ENCODE results near the gene TCF12. TPM values are rescaled to one million over a fixed set of nuclear protein-coding genes. Genes with fewer than 3 reads are reported as not detected.

The TCF12 gene
- total RNA-seq, 1 experiment from 2014 or later = 76.7 TPM

GRCh38 chr15:57185507-57186074 lies 267.1 kb downstream of the TCF12 start:
- Histone ChIP-seq H3K56ac (ENCODE audit: insufficient read length, low read depth, low read length) (no peak overlapping the region), H2BK120ac (ENCODE audit: low read depth, low read length, poor library complexity, severe bottlenecking) (no peak overlapping the region), H2AK5ac (ENCODE audit: insufficient read length, low read length) (no peak overlapping the region), H3K4ac (ENCODE audit: low read depth, low read length) (no peak overlapping the region), H3K4me1 (ENCODE audit: insufficient read depth, low read length) (no peaks in the 10 kb centered on the region), H3K27ac (ENCODE audit: insufficient read length, low read depth, low read length) (no peak overlapping the region), H3K79me1 (ENCODE audit: insufficient read depth, low read depth, low read length, poor library complexity, severe bottlenecking) (no peaks in the 10 kb centered on the region), H2BK15ac (ENCODE audit: low read depth, low read length) (no peak overlapping the region), H4K20me1 (ENCODE audit: control insufficient read depth, insufficient read depth, insufficient read length) (no peaks in the 10 kb centered on the region), H3K23me2 (ENCODE audit: insufficient read length, low read depth, low read length, poor library complexity, severe bottlenecking) (no peaks in the 10 kb centered on the region), H3K23ac (ENCODE audit: insufficient read length, low read depth, low read length) (no peak overlapping the region), H3K4me2 (ENCODE audit: insufficient read depth, insufficient read length, low read length) (no peak overlapping the region), H4K91ac (ENCODE audit: insufficient read length, low read depth, low read length) (no peak overlapping the region), H2BK5ac (ENCODE audit: insufficient read length, low read length) (no peak overlapping the region), H2AFZ (ENCODE audit: low read length) (no peak overlapping the region), H3K9ac (ENCODE audit: extremely low read depth, insufficient read length, low read length) (no peak overlapping the region), H2BK12ac (ENCODE audit: insufficient read length, low read depth, low read length) (no peak overlapping the region), H3T11ph (ENCODE audit: low read length) (no peak overlapping the region), H3K18ac (ENCODE audit: insufficient read length, low read depth, low read length) (no peak overlapping the region), H3K9me3 (ENCODE audit: control insufficient read depth, low read depth, low read length) (no peaks in the 10 kb centered on the region), H3K14ac (ENCODE audit: insufficient read depth, low read length) (no peak overlapping the region), H3K79me2 (ENCODE audit: insufficient read depth, low read length) (no peaks in the 10 kb centered on the region), H4K8ac (replicated peaks; ENCODE audit: insufficient read length, low read depth, low read length) (no peak overlapping the region), H4K5ac (ENCODE audit: insufficient read length, low read depth, low read length) (no peak overlapping the region), H2BK20ac (ENCODE audit: low read depth, low read length, poor library complexity, severe bottlenecking) (no peak overlapping the region), H3K27me3 (ENCODE audit: insufficient read depth, low read length) (no peaks in the 10 kb centered on the region)
- Mint-ChIP-seq H3K4me1 (peaks cover 2% of the 10 kb centered on the region in 2 experiments; a peak in 2 of 4 replicates), H3K9me3 (no peaks in the 10 kb centered on the region), H3K27ac (peak overlapping the region in 2 of 3 experiments; percentile 12 to 62; a peak in 1 of 7 replicates), H3K36me3 (ENCODE audit: insufficient read depth in 1 of 3, low read depth in 3 of 3) (peaks cover 15 to 18% (median 17%) of the 10 kb centered on the region in 3 experiments; a peak in 6 of 7 replicates), H3K4me3 (no peak overlapping the region), H3K27me3 (ENCODE audit: low read depth) (no peaks in the 10 kb centered on the region)
- DNase-seq = no peak
- no peak for TF ChIP-seq CTCF (conservative IDR thresholded peaks at IDR 0.05)

Measured in H9 (cell line).